K562 (cell line): Measurements from ENCODE around the gene PTCH2. TPM values are rescaled to one million over a fixed set of nuclear protein-coding genes. Genes with fewer than 3 reads are reported as not detected.

Experiments used
- FOS ChIP-seq: IDR thresholded peaks from 3 replicates; pipeline ENCODE4 v1.6.1; 2011; ENCODE audit not compliant: insufficient read length; ENCODE audit errors: extremely low read depth
- HDAC1 ChIP-seq, 2 experiments: fragments of 450-650 bp; IDR thresholded peaks; 2 replicates each; pipeline ENCODE4 v1.6.1; 2016 to 2017; ENCODE audit warnings: inconsistent platforms in 1 of 2, mild to moderate bottlenecking in 1 of 2, moderate library complexity in 1 of 2
- KLF1 ChIP-seq: fragments of 450-650 bp; IDR thresholded peaks from 2 replicates; pipeline ENCODE4 v1.6.1; 2016; ENCODE audit warnings: missing genetic modification characterization, missing compliant biosample characterization
- MAX ChIP-seq: sonication (generic); formaldehyde crosslinking; IDR thresholded peaks from 2 replicates; pipeline ENCODE4 v1.9.0; 2022; ENCODE audit warnings: mild to moderate bottlenecking, missing genetic modification reagents
- MEF2A ChIP-seq: IDR thresholded peaks from 2 replicates; pipeline ENCODE4 v1.6.1; 2011; ENCODE audit warnings: low read depth, mild to moderate bottlenecking, low read length, moderate library complexity; ENCODE audit not compliant: control insufficient read depth
- NCOA4 ChIP-seq: fragments of 450-650 bp; IDR thresholded peaks from 2 replicates; pipeline ENCODE4 v1.6.1; 2018; ENCODE audit warnings: mild to moderate bottlenecking; ENCODE audit not compliant: partially characterized antibody
- NR4A1 ChIP-seq, 2 experiments: fragments of 250-450 bp in 1 of 2; fragments of 450-650 bp in 1 of 2; sonication (Bioruptor Pico) in 1 of 2; IDR thresholded peaks; 2 replicates each; pipeline versions ENCODE4 v1.4.0 to v1.6.1; 2016 to 2020; ENCODE audit warnings: mild to moderate bottlenecking in 2 of 2, missing compliant biosample characterization in 1 of 2, missing genetic modification characterization in 1 of 2, moderate library complexity in 1 of 2
- PRMT5 ChIP-seq: sonication (generic); formaldehyde crosslinking; IDR thresholded peaks from 2 replicates; pipeline ENCODE4 v1.5.0; 2020; ENCODE audit warnings: missing genetic modification reagents
- RBM39 ChIP-seq: fragments of 200-400 bp; formaldehyde crosslinking; optimal IDR thresholded peaks from 2 replicates; pipeline ENCODE3; 2018; ENCODE audit warnings: low read depth, low read length
- RFX7 ChIP-seq: fragments of 250-450 bp; sonication (Bioruptor Pico); IDR thresholded peaks from 2 replicates; pipeline ENCODE4 v1.5.1; 2021; ENCODE audit warnings: mild to moderate bottlenecking
- RUNX1 ChIP-seq: sonication (generic); IDR thresholded peaks from 2 replicates; pipeline ENCODE4 v1.6.1; 2016; ENCODE audit warnings: antibody characterized with exemption, low read depth
- SREBF1 ChIP-seq: fragments of 150-350 bp; IDR thresholded peaks from 2 replicates; pipeline ENCODE4 v1.6.1; 2014; ENCODE audit warnings: antibody characterized with exemption, low read depth, low read length, borderline replicate concordance
- SRSF7 ChIP-seq: fragments of 200-400 bp; formaldehyde crosslinking; optimal IDR thresholded peaks from 2 replicates; pipeline ENCODE3; 2017; ENCODE audit warnings: mild to moderate bottlenecking, low read depth, low read length
- ZBTB1 ChIP-seq: sonication (generic); formaldehyde crosslinking; IDR thresholded peaks from 2 replicates; pipeline ENCODE4 v1.8.1; 2023; ENCODE audit warnings: missing genetic modification reagents, low read depth, mild to moderate bottlenecking, borderline replicate concordance
- ZNF146 ChIP-seq: IDR thresholded peaks from one replicate; pipeline ENCODE4 v1.6.1; 2018; ENCODE audit warnings: missing compliant biosample characterization; ENCODE audit not compliant: unreplicated experiment
- ZNF75A ChIP-seq: fragments of 450-650 bp; formaldehyde crosslinking; IDR thresholded peaks from 2 replicates; pipeline ENCODE4 v1.4.0; 2020; ENCODE audit warnings: mild to moderate bottlenecking
- ZNF76 ChIP-seq: fragments of 250-450 bp; sonication (Bioruptor Pico); IDR thresholded peaks from 2 replicates; pipeline ENCODE4 v1.4.0; 2020; ENCODE audit warnings: mild to moderate bottlenecking, moderate library complexity, borderline replicate concordance
- polyA plus RNA-seq, 8 experiments: library from polyadenylated mRNA; depleted of rRNA in 4 of 8; stranded (reverse) in 5 of 8; unstranded in 3 of 8; fragments of >200 nt; fragmentation: Nextera tagmentation in 2 of 8; fragmentation: Illumina TruSeq in 1 of 8; extraction: Ambion mirVana in 2 of 8; extraction: Trizol in 1 of 8; gene quantifications; 2 replicates each; pipeline versions ENCODE4 v1.2.1 to v1.2.3, GENCODE V29; 2011 to 2014; ENCODE audit warnings: inconsistent platforms in 1 of 8, missing spikeins in 1 of 8
- total RNA-seq, 7 experiments: library from RNA; depleted of rRNA in 6 of 7; stranded (reverse); fragments of >200 nt in 6 of 7; fragmentation: Illumina TruSeq in 2 of 7; extraction: Trizol in 2 of 7; gene quantifications; 2 replicates each; pipeline versions ENCODE4 v1.2.1 to v1.2.3, GENCODE V29; 2011 to 2021; ENCODE audit warnings: low replicate concordance in 1 of 7
- TF ChIP-seq, protein P1 (sequence below), 2 experiments: fragments of 200-800 bp in 1 of 2; sonication (Bioruptor generic) in 1 of 2; sonication (generic) in 1 of 2; formaldehyde crosslinking in 1 of 2; IDR thresholded peaks in 1 of 2; conservative IDR thresholded peaks in 1 of 2; 2 replicates each; pipeline versions ENCODE4 v1.5.0 to v1.6.1; 2016 to 2020; ENCODE audit warnings: missing compliant biosample characterization in 1 of 2, missing genetic modification characterization in 1 of 2, missing genetic modification reagents in 1 of 2
- TF ChIP-seq, protein P2 (sequence below): fragments of 200-800 bp; sonication (Bioruptor generic); IDR thresholded peaks from 2 replicates; pipeline ENCODE4 v1.6.1; 2017; ENCODE audit warnings: missing genetic modification characterization, missing compliant biosample characterization
- TF ChIP-seq, protein P3 (sequence below): sonication (generic); formaldehyde crosslinking; IDR thresholded peaks from 2 replicates; pipeline ENCODE4 v1.8.1; 2023; ENCODE audit warnings: mild to moderate bottlenecking, missing genetic modification reagents
- TF ChIP-seq, protein P4 (sequence below): fragments of 250-450 bp; sonication (Bioruptor Pico); IDR thresholded peaks from 2 replicates; pipeline ENCODE4 v1.6.1; 2021; ENCODE audit warnings: mild to moderate bottlenecking

PTCH2 gene
- total and polyA plus RNA-seq, 9 of the 15 experiments (the other 6 are each of a cell fraction or from before 2014, with no cell fraction given) = 0.15 to 27.3 (median 0.48) TPM; not detected in 1

DNA sequence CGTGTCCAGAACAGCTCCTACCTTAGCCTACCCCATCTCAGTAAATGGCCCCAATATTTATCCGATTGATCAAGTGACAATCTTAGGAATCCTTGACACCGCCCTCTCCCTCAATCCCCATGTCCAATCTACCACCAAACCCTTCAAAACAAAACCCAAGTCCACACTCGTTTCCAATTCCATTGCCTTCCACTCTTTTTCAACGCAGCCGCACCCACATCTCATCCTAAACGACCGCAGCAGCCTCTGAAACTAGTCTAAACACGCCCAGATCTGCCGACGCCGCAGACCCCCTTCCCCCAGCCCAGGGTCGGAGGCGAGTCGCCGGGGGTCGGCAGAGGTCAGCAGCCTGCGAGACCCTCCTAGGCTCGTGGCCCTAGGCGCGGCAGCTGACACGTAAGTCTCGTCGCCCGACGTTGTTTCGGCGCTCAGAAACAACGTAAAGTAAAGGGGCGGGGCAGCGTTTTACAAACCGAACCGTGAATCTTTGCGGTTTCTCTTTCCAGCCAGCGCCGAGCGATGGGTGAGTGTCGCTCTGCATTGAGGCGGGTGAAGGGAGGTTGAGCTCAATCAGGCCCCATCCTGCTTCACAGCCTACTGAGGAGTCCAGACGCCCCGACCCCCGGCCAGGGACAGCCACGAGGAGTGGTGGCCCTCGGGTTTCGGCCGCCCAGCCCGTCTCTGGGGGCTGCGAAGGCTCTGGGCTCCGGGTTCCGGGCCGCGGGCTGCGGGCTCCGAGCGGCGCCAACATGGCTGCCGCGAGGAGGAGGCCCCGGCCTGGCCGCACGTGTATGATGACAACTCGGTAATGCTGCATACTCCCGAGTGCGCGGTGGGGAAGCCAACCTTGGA, 67.7 kb downstream of the PTCH2 start, which contains the start of gene RPS8 (continued):
- TF ChIP-seq, protein P1, sequence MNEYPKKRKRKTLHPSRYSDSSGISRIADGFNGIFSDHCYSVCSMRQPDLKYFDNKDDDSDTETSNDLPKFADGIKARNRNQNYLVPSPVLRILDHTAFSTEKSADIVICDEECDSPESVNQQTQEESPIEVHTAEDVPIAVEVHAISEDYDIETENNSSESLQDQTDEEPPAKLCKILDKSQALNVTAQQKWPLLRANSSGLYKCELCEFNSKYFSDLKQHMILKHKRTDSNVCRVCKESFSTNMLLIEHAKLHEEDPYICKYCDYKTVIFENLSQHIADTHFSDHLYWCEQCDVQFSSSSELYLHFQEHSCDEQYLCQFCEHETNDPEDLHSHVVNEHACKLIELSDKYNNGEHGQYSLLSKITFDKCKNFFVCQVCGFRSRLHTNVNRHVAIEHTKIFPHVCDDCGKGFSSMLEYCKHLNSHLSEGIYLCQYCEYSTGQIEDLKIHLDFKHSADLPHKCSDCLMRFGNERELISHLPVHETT (CRISPR knock-in tag; conservative IDR thresholded peaks at IDR 0.05 in 1 of 2, IDR thresholded peaks at IDR 0.05 in 1 of 2) = no peak; a peak in 2 of 4 replicates
- TF ChIP-seq FOS (no peak), MAX (CRISPR knock-in tag) (peak; percentile 95), ZBTB1 (no peak), ZNF76 (CRISPR knock-in tag) (no peak; the same call in 1 of the 2 replicates), RUNX1 (no peak), RBM39 (peak; percentile 97), SRSF7 (no peak), ZNF146 (CRISPR knock-in tag) (no peak), PRMT5 (CRISPR knock-in tag) (no peak), KLF1 (tag) (peak; percentile 81), MEF2A (no peak; the same call in none of the 2 replicates), ZNF75A (CRISPR knock-in tag) (0 out of 2 replicates have a peak, but pooled peaks have one; percentile 10), NR4A1 (CRISPR knock-in tag; IDR thresholded peaks at IDR 0.05) (0 out of 2 replicates have a peak, but pooled peaks have one; percentile 25), NR4A1 (tag; IDR thresholded peaks at IDR 0.05) (peak; percentile 66; the same call in 1 of the 2 replicates), NCOA4 (peak; percentile 87), SREBF1 (0 out of 2 replicates have a peak, but pooled peaks have one; percentile 40), RFX7 (CRISPR knock-in tag) (peak; percentile 3; the same call in 1 of the 2 replicates), HDAC1 (IDR thresholded peaks at IDR 0.05) (peak; percentile 10 to 98; a peak in 3 of 4 replicates)
- TF ChIP-seq, protein P2, sequence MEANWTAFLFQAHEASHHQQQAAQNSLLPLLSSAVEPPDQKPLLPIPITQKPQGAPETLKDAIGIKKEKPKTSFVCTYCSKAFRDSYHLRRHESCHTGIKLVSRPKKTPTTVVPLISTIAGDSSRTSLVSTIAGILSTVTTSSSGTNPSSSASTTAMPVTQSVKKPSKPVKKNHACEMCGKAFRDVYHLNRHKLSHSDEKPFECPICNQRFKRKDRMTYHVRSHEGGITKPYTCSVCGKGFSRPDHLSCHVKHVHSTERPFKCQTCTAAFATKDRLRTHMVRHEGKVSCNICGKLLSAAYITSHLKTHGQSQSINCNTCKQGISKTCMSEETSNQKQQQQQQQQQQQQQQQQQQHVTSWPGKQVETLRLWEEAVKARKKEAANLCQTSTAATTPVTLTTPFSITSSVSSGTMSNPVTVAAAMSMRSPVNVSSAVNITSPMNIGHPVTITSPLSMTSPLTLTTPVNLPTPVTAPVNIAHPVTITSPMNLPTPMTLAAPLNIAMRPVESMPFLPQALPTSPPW = peak; percentile 56; the same call in 1 of the 2 replicates
- TF ChIP-seq, protein P3, sequence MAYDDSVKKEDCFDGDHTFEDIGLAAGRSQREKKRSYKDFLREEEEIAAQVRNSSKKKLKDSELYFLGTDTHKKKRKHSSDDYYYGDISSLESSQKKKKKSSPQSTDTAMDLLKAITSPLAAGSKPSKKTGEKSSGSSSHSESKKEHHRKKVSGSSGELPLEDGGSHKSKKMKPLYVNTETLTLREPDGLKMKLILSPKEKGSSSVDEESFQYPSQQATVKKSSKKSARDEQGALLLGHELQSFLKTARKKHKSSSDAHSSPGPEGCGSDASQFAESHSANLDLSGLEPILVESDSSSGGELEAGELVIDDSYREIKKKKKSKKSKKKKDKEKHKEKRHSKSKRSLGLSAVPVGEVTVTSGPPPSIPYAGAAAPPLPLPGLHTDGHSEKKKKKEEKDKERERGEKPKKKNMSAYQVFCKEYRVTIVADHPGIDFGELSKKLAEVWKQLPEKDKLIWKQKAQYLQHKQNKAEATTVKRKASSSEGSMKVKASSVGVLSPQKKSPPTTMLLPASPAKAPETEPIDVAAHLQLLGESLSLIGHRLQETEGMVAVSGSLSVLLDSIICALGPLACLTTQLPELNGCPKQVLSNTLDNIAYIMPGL = no peak; the same call in 1 of the 2 replicates
- TF ChIP-seq, protein P4, sequence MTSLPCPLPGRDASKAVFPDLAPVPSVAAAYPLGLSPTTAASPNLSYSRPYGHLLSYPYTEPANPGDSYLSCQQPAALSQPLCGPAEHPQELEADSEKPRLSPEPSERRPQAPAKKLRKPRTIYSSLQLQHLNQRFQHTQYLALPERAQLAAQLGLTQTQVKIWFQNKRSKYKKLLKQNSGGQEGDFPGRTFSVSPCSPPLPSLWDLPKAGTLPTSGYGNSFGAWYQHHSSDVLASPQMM = no peak
